Activated CD8-positive, alpha-beta memory T cell treated with anti-CD3 and anti-CD28 coated beads, Interleukin-2, amount 50 U/mL, for 24 hours (primary cell): Measurements from ENCODE around the gene BCO1.

Experiments used
- DNase-seq: peaks from one replicate; pipeline ENCODE4 v3.0.0-alpha.2; 2020; ENCODE audit errors: extremely low read depth

BCO1 gene

DNA sequence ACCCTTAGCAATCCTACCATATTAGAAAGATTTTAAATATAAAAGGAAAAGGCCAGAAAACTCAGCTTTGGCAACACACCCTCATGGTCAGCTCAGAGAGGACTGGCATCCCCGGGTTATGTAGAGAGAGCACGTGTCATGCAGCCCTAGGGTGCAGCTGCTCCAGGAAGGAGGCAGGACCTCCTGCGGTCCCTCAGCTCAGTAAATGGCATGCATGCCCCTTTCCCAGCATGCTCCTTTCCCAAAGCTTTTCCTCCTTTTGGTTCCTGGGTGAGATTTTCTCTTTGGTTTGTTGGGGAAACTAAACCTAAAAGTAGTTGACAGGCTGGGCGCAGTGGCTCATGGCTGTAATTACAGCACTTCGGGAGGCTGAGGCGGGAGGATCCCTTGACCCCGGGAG is 80.2 kb downstream of the BCO1 start:
- DNase-seq: no peak

DNA sequence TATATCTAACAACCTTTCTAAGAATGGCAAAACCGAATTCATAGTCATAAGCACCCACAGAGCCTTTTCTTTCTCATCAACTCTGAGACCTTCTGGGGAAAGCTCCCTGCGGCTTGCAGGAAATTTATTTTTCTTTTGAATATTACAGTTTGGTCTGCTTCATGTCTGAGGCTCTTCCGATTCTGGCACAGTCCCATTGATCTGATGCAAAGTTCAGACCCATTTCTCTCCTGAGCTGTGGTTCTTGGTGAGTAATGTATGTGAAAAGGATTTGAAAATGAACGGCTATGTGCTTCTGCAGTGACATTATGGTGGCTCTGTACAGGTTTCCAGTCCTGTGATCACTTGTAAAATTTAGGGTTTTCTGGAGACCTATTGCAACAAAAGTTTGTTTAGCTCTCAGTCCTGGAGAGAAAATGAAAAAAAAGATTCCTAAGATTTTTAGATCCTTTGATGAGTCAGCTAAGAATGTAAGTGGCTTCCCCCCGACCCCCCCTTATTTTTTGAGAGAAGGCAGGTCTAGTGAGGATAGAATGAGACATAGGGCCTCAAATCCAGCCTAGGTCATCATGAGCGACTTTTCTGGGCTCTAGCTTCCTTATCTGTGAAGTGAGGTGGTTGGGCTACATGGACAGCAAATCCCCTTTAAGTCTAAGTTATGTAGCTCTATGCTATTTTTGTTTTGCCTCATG is 80.9 kb downstream of the BCO1 start:
- DNase-seq: no peak

DNA sequence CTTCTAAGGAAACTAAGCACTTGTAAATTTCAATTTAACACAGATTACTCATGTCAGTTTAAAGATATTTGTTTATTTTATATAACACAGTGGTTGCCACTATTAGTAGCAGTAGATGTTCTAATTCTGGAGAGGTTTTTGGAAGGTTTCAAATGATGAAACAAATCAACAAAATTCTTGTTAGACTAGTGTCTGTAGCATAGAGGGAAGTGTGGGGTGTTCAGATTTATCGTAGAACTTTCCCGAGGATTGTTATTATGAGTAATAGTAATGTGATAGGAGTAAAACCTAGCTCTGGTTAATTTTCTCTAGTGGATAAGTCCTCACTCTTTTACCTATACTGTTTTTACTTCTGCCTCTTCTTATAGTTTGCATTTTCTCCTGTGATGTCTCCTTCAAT is 82.5 kb downstream of the BCO1 start:
- no peak for DNase-seq

DNA sequence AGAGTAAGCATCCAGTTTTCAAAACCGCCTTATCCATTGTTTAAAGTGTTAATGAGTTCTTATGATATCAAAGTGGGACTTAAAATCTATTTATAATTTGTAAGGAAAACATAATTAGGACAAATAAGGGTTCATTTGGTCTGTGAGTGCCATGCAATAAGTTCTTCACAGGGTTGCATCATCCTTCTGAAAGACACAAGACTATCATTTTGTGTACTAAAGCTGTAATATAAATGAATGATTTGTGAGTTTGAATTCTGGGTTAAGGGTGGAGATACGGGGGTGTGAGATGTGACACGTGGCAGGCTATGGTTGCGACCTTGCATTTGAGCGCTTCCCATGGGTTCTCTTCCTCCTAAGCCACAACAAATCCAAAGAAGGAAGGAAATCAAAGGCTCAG is 83.0 kb downstream of the BCO1 start:
- no peak for DNase-seq

DNA sequence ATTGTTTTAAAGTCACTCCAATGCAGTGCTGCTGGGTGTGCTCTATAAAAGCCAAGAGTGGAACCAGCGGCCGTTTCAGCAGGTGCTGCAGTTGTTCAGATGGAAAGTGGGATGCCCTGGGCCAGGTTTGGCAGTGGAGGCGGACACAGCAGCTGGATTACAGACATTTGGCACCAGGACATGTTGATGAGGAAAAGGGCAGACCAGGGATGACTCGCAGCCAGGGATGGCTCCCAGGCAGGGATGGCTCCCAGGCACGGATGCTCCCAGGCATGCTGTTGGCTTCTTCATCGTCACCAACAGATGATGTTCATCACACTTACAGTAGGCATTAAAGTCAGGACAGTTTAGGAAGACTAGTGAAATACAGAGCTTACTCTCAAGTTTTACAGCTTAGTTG is 86.3 kb downstream of the BCO1 start:
- DNase-seq: no peak

DNA sequence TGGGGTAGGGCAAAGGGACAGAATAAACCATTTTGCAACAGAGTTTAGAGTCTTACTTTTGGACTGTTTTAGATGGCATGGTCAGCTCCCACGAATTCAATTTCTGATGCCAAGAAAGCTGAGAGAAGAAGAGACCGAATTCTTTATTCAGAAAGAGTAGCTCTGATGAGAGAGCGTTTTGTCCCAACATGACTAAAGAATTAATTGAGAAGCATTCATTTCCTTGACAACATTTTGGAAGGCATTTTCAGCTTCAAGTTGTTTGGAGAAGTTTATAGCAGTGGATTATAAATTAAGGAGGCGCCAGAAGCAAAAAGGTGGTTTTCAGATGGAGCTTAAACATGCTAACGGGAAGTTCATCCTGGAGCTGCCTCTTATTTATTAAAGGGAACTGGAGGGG is 88.5 kb downstream of the BCO1 start:
- no peak for DNase-seq

DNA sequence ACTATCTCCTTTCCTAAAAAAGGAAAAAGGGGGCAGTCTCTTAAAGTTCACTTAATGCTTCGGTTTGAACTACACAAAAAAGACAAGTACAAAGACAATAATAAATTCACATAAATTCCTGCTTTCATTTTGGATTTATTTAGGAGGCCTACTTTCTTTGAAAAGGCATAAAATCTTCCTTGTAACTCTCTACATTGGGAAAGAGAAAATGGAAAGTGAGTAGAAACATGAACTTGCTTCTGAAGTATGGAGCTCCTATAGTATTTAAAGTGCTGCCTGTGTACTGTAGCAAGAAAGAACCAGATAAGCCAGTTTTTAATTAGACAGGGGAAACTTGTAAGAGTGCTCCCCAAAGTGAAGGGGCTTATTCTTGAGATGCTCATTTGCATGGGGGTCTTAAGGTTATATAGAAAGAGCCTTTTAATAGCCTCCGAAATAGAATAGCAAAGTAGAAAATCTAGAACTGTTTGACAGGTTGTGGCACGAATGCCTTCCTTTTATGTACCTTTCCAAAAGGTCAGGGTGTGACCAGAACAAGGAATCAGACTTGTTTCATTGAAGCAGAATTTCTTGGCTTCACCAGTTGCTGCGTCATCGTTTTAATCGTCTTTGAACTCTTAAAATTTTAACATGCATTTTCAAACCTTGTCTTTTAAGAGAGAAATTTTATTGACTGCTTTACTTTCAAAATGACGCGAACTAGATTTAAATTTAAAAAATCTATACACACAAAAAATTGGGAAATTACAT is 89.1 kb downstream of the BCO1 start:
- DNase-seq: no peak

DNA sequence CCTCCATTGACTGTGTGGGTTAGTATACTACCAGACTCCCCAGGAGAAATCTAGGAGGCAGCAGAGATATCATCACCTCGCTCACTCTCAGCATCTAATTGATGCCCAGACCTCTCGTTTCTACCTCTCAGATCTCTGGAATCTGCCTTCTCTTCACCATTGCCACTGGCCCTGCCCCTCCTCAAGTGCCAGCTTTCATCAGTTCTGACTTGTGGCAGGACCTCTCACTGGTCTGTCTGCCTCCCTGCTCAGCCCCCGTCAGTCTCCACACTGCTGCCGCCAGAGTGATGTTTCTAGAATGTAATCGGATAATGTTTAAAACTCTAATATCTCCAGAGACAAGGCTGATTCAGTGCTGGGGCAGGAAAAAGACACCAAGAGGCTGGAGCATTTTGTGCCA is 91.5 kb downstream of the BCO1 start:
- DNase-seq: no peak

DNA sequence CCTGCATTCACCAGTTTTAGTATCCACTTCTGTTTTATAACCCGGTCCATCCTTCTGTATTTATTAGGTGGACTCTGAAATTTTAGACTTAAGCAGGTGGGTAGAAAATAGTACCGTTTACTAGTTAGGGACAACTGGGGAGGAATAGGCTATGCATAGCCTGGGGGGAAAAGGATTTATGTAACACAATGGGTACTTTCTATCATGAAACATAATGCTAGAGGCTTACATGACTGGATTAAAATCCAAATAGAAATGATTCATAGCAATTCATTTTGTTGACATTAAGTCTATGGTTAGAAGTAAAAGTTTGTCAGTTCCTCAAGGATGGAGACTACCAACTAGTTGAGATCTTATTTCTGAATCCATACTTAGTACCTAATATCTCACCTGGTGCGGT is 94.9 kb downstream of the BCO1 start:
- no peak for DNase-seq

DNA sequence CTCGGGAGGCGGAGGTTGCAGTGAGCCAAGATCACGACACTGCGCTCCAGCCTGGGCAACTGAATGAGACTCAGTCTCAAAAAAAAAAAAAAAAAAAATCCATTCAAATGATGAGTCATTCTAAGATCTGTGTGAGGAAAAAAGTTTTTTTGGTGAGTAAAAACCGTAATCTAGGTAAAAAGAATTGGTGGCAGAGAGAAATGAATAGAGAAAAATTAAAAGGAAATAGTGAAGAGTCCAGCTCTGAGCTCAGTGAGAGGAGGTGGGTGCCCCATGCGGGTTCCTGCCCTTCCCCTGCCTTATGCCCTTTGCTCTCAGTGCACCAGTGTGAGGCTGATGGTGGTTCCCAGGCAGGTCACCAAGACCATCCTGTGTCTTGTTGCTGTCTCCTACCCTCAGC is 97.2 kb downstream of the BCO1 start:
- no peak for DNase-seq

DNA sequence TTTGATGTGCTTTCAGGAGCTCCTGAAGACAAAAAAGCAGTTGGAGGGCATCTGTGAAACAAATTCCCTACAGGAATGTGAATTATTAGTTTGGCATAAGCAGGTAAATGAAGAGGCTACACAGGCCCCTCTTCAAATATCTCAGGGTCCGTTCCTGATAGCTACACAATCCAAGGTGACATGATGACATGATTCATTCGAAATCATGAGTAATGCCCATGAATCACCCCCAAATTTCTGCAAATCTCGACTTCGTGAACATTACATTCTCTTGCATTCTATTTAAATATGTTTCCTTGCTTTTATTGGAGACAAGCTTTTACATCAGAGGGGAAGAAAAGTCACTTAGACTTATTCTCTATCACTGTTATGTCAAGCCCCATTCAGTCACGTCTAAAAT is 98.6 kb downstream of the BCO1 start:
- DNase-seq: no peak
